PC-3 (cell line): ENCODE data around the gene B4GALNT4.

ENCODE experiments used
- EZH2 ChIP-seq: fragments of 300-600 bp; sonication (generic); IDR thresholded peaks from one replicate; pipeline ENCODE4 v1.6.1; 2017; ENCODE audit warnings: antibody characterized with exemption, mild to moderate bottlenecking, low read length; ENCODE audit not compliant: unreplicated experiment
- EZH2phosphoT487 ChIP-seq: fragments of 300-600 bp; sonication (generic); IDR thresholded peaks from 2 replicates; pipeline ENCODE4 v1.6.1; 2018; ENCODE audit warnings: mild to moderate bottlenecking, antibody characterized with exemption, low read length, borderline replicate concordance
- TF ChIP-seq, protein P1 (sequence below): fragments of 300-600 bp; sonication (generic); conservative IDR thresholded peaks from 2 replicates; pipeline ENCODE4 v1.5.1; 2017; ENCODE audit warnings: antibody characterized with exemption, low read depth, mild to moderate bottlenecking, low read length

DNA sequence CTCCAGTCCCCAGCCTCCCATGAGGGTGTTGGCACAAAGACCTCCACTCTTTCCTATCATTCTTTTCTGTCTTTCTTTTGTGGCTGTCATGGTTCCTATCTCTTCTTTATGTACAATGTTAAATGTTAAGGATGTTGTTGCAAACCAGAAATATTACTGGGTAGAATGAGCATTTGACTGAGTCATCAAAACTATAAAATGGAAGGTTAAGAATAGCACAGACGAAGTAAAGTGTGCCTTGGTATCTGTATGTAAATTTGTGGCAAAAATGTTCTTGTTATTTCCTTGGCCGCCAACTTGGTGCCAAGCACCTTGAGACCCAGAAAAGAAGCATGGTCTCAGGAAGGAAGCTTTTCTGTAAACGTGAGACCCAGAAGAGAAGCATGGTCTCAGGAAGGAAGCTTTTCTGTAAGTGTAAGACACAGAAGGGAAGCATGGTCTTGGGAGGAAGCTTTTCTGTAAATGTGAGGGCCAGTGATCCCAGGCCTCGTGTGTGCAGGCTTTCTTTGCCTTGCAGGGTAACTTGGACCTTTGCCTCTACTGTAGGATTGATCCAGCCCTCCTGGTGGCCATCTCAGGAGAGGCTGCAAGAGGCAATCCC, 18.0 kb downstream of the B4GALNT4 start:
- TF ChIP-seq, protein P1, sequence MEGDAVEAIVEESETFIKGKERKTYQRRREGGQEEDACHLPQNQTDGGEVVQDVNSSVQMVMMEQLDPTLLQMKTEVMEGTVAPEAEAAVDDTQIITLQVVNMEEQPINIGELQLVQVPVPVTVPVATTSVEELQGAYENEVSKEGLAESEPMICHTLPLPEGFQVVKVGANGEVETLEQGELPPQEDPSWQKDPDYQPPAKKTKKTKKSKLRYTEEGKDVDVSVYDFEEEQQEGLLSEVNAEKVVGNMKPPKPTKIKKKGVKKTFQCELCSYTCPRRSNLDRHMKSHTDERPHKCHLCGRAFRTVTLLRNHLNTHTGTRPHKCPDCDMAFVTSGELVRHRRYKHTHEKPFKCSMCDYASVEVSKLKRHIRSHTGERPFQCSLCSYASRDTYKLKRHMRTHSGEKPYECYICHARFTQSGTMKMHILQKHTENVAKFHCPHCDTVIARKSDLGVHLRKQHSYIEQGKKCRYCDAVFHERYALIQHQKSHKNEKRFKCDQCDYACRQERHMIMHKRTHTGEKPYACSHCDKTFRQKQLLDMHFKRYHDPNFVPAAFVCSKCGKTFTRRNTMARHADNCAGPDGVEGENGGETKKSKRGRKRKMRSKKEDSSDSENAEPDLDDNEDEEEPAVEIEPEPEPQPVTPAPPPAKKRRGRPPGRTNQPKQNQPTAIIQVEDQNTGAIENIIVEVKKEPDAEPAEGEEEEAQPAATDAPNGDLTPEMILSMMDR, result no peak
- TF ChIP-seq EZH2phosphoT487 (no peak), EZH2 (no peak)
